B cell (primary cell): Measurements from ENCODE around the gene PRSS48. TPM values are rescaled to one million over a fixed set of nuclear protein-coding genes. Genes with fewer than 3 reads are reported as not detected.

Experiments
- ATAC-seq: fragments of 200-7000 bp; cut with Tn5 transposase; one replicate; pipeline ENCODE4 v1.10.0; 2021; ENCODE audit warnings: low read depth, mild to moderate bottlenecking, moderate number of reproducible peaks, moderate library complexity
- CTCF ChIA-PET: fragments of 350-600 bp; sonication (Branson Sonifier 250); formaldehyde crosslinking; loops from one replicate; lab custom pipeline; 2021; ENCODE audit warnings: antibody characterized with exemption, inconsistent platforms; lab: Charles Lee
- POLR2A ChIA-PET: fragments of 350-600 bp; sonication (Branson Sonifier 250); formaldehyde crosslinking; loops from one replicate; lab custom pipeline; 2021; ENCODE audit warnings: antibody characterized with exemption; lab: Charles Lee
- DNase-seq: peaks from one replicate; pipeline ENCODE4 v3.0.0; 2013
- H2AFZ ChIP-seq: 2 replicates; pipeline ENCODE4 v1.6.1; 2012; ENCODE audit warnings: mild to moderate bottlenecking, low read depth, low read length; ENCODE audit not compliant: insufficient read depth, poor library complexity, severe bottlenecking
- H3K27ac ChIP-seq, 2 donors: 1 replicate in 1 of 2; 2 replicates in 1 of 2; pipeline ENCODE4 v1.5.1; 2012 to 2013; ENCODE audit warnings: low read length in 2 of 2, mild to moderate bottlenecking in 2 of 2, moderate library complexity in 1 of 2
- H3K27me3 ChIP-seq, 4 experiments: fragments of 200-600 bp in 1 of 4; sonication (generic) in 1 of 4; replicated peaks in 1 of 4; 1 replicate in 2 of 4; 2 replicates in 2 of 4; pipeline versions ENCODE4 v1.6.1 to v1.7.0; 2013 to 2016; ENCODE audit warnings: low read length in 3 of 4, mild to moderate bottlenecking in 2 of 4, mixed read lengths in 1 of 4, moderate library complexity in 1 of 4; ENCODE audit not compliant: insufficient read depth in 4 of 4, control insufficient read depth in 3 of 4; ENCODE audit errors: control extremely low read depth in 1 of 4
- H3K36me3 ChIP-seq, 2 experiments: replicated peaks in 1 of 2; 1 replicate in 1 of 2; 2 replicates in 1 of 2; pipeline versions ENCODE4 v1.6.1 to v1.7.1; 2013; ENCODE audit warnings: low read length in 1 of 2; ENCODE audit not compliant: insufficient read depth in 2 of 2, control insufficient read depth in 1 of 2; ENCODE audit errors: control extremely low read depth in 1 of 2, extremely low read depth in 1 of 2
- H3K4me1 ChIP-seq, 2 donors: fragments of 200-600 bp in 1 of 2; sonication (generic) in 1 of 2; 1 replicate in 1 of 2; 2 replicates in 1 of 2; pipeline versions ENCODE4 v1.5.1 to v1.6.1; 2013 to 2017; ENCODE audit warnings: low read length in 2 of 2; ENCODE audit not compliant: control insufficient read depth in 2 of 2, insufficient read depth in 2 of 2
- H3K4me2 ChIP-seq: replicated peaks from 2 replicates; pipeline ENCODE3; 2012; ENCODE audit warnings: mild to moderate bottlenecking, low read depth, low read length; ENCODE audit not compliant: poor library complexity, severe bottlenecking
- H3K4me3 ChIP-seq, 5 experiments: fragments of 200-600 bp in 1 of 5; sonication (generic) in 1 of 5; 1 replicate in 3 of 5; 2 replicates in 2 of 5; pipeline versions ENCODE4 v1.5.1 to v1.7.0; 2011 to 2016; ENCODE audit warnings: low read length in 4 of 5, mild to moderate bottlenecking in 4 of 5, low read depth in 2 of 5, control low read depth in 1 of 5, moderate library complexity in 1 of 5; ENCODE audit not compliant: insufficient read depth in 1 of 5; ENCODE audit errors: control extremely low read depth in 1 of 5, extremely low read depth in 1 of 5
- H3K79me2 ChIP-seq: fragments of 200-600 bp; sonication (generic); one replicate; pipeline ENCODE4 v1.6.0; 2016; ENCODE audit warnings: low read length; ENCODE audit not compliant: control insufficient read depth, insufficient read depth
- H3K9ac ChIP-seq: fragments of 200-600 bp; sonication (generic); 2 replicates; pipeline ENCODE4 v1.6.1; 2017; ENCODE audit warnings: mild to moderate bottlenecking, low read length, moderate library complexity
- H3K9me3 ChIP-seq, 3 donors: one replicate each; pipeline versions ENCODE4 v1.6.1 to v1.7.1; 2013; ENCODE audit warnings: low read length in 2 of 3; ENCODE audit not compliant: control insufficient read depth in 2 of 3, insufficient read depth in 1 of 3; ENCODE audit errors: control extremely low read depth in 1 of 3
- H4K20me1 ChIP-seq: 2 replicates; pipeline ENCODE4 v1.6.0; 2012; ENCODE audit warnings: mild to moderate bottlenecking, low read length; ENCODE audit not compliant: insufficient read depth, control insufficient read depth, poor library complexity, severe bottlenecking
- H3K27ac Mint-ChIP-seq: one replicate; pipeline ENCODE4 v1.8.0; 2021; ENCODE audit warnings: mixed read lengths
- H3K27me3 Mint-ChIP-seq: one replicate; pipeline ENCODE4 v1.8.0; 2021; ENCODE audit warnings: mixed read lengths
- H3K4me1 Mint-ChIP-seq: one replicate; pipeline ENCODE4 v1.8.0; 2021; ENCODE audit warnings: mixed read lengths
- H3K4me3 Mint-ChIP-seq: one replicate; pipeline ENCODE4 v1.8.0; 2021; ENCODE audit warnings: mixed read lengths
- H3K9me3 Mint-ChIP-seq: one replicate; pipeline ENCODE4 v1.8.0; 2022; ENCODE audit warnings: mixed read lengths; ENCODE audit not compliant: insufficient read depth
- CTCF ChIP-seq: fragments of 200-600 bp; IDR thresholded peaks from one replicate; pipeline ENCODE4 v1.8.0; 2022; ENCODE audit warnings: antibody characterized with exemption, mild to moderate bottlenecking
- EZH2 ChIP-seq: IDR thresholded peaks from 2 replicates; pipeline ENCODE4 v1.6.1; 2012; ENCODE audit warnings: borderline replicate concordance, low read depth, mild to moderate bottlenecking, moderate library complexity, low read length; ENCODE audit not compliant: insufficient read depth, poor library complexity, severe bottlenecking
- WGBS: methylation state at CpG from one replicate; pipeline ENCODE4 v1.1.5; 2013; ENCODE audit warnings: missing lambda C conversion rate; ENCODE audit not compliant: insufficient coverage; 5-methylcytosine and 5-hydroxymethylcytosine counted together
- intact Hi-C: fragments of 100-400 bp; cut with micrococcal nuclease; formaldehyde crosslinking; loops from one replicate; pipeline ENCODE4 v1.10.0; 2022
- polyA plus RNA-seq: library from polyadenylated mRNA; depleted of rRNA; stranded (reverse); fragments of >200 nt; gene quantifications from 2 replicates; pipeline ENCODE4 v1.2.3, GENCODE V29; 2012
- total RNA-seq, 2 donors: library from RNA; stranded (reverse); fragments of 120-200 nt in 1 of 2; gene quantifications; 1 replicate in 1 of 2; 2 replicates in 1 of 2; pipeline versions ENCODE4 v1.2.3 to v1.2.4, GENCODE V29; 2013 to 2022

Gene PRSS48
- total and polyA plus RNA-seq, 2 donors (not counting 1 experiment from before 2014, with no cell fraction given), result not detected

- H3K79me2 ChIP-seq, result no peaks in the 10 kb centered on the region
These were observed 45.6 kb downstream of the PRSS48 start for GRCh38 chr4:151322570-151322969.

GRCh38 chr4:151323667-151324066 is 46.7 kb downstream of the PRSS48 start:
- Mint-ChIP-seq H3K4me1 (peaks cover 11% of the 10 kb centered on the region), H3K27me3 (peaks cover 54% of the 10 kb centered on the region), H3K27ac (no peak overlapping the region), H3K9me3 (no peaks in the 10 kb centered on the region), H3K4me3 (no peak overlapping the region)
- peaks cover 0 to 3% (median 0%) of the 10 kb centered on the region in 3 donors for H3K9me3 ChIP-seq
- no CpG with 5 or more reads among the region's 1 CpG for WGBS
- intact Hi-C loops, result no loop called here
- no peaks in the 10 kb centered on the region for H3K4me1 ChIP-seq
- no peaks in the 10 kb centered on the region for H3K36me3 ChIP-seq
- no peak overlapping the region for H3K27ac ChIP-seq
- H3K4me2 ChIP-seq, result no peak overlapping the region
- TF ChIP-seq CTCF, result no peak
- no peak for TF ChIP-seq EZH2
- ChIA-PET POLR2A (no interaction called here), CTCF (no interaction called here)
- H3K9ac ChIP-seq, result no peak overlapping the region
- no peaks in the 10 kb centered on the region for H3K79me2 ChIP-seq
- H4K20me1 ChIP-seq, result no peaks in the 10 kb centered on the region
- H2AFZ ChIP-seq, result no peak overlapping the region
- H3K27me3 ChIP-seq, result peaks cover 0 to 26% (median 13%) of the 10 kb centered on the region in 4 experiments
- DNase-seq, result no peak
- ATAC-seq, result no peak
- H3K4me3 ChIP-seq, result no peak overlapping the region

More at GRCh38 chr4:151322570-151322969, 45.6 kb downstream of the PRSS48 start:
- Mint-ChIP-seq H3K27ac (no peak overlapping the region), H3K4me1 (peaks cover 11% of the 10 kb centered on the region), H3K27me3 (peaks cover 55% of the 10 kb centered on the region), H3K9me3 (no peaks in the 10 kb centered on the region), H3K4me3 (no peak overlapping the region)
- TF ChIP-seq CTCF (no peak), EZH2 (no peak)
- ATAC-seq, result no peak
- Histone ChIP-seq H3K4me2 (no peak overlapping the region), H3K9me3 (peaks cover 0 to 3% (median 0%) of the 10 kb centered on the region in 3 donors), H2AFZ (no peak overlapping the region), H3K27ac (no peak overlapping the region), H3K9ac (no peak overlapping the region), H3K4me1 (no peaks in the 10 kb centered on the region), H3K36me3 (no peaks in the 10 kb centered on the region), H3K27me3 (peaks cover 0 to 26% (median 13%) of the 10 kb centered on the region in 4 experiments), H4K20me1 (no peaks in the 10 kb centered on the region), H3K4me3 (no peak overlapping the region)
- intact Hi-C loops, result no loop called here
- POLR2A ChIA-PET, result no interaction called here
- CTCF ChIA-PET, result no interaction called here
- DNase-seq, result no peak
